ENCODE data around the gene SEC14L1. TPM values are rescaled to one million over a fixed set of nuclear protein-coding genes. Genes with fewer than 3 reads are reported as not detected.
"Not testable (repeated sequence)": the region's sequence is repeated elsewhere in the genome, so short reads cannot be mapped to it uniquely, and the experiment has no call there.

SEC14L1 gene
- total RNA-seq, 6 donors from 2014 or later = 100 to 291 (median 145) TPM

DNA sequence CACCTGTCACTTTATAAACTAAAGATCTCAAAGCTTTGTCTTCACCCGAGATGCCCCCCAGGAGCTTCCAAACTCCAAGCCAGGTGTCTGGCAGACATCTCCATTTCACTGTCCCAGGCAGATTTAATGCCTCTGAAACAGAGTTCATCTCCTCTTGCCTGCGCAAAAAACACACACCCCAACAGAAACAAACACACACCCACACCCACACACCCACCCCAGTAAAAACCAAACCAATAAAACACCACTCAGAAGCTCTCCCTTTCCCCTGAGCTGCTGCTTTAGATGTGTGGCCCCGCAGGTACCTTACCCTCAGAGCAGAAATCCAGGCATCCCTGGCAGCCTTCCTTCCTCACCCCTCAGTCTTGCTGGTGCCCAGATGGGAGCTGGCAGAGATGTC is 14.4 kb downstream of the SEC14L1 start:
- Histone ChIP-seq H3K27me3 (no peaks in the 10 kb centered on the region), H3K4me3 (no peak overlapping the region), H3K4me1 (peaks cover 31 to 68% (median 59%) of the 10 kb centered on the region in 4 donors), H3K9me3 (no peaks in the 10 kb centered on the region), H3K27ac (peak overlapping the region in 2 of 4 donors; percentile 42 to 98), H3K36me3 (peaks cover 4 to 49% (median 8%) of the 10 kb centered on the region in 4 donors)
- ATAC-seq (ENCODE audit: low FRiP score in 2 of 2) (no peak), DNase-seq (no peak)
- 78 to 83% methylated on average over 3 of the region's 3 CpGs for WGBS, 2 donors
- no peak for TF ChIP-seq POLR2AphosphoS5 (IDR thresholded peaks at IDR 0.05)
- TF ChIP-seq POLR2A (IDR thresholded peaks at IDR 0.05) = no peak
- TF ChIP-seq, protein P1, sequence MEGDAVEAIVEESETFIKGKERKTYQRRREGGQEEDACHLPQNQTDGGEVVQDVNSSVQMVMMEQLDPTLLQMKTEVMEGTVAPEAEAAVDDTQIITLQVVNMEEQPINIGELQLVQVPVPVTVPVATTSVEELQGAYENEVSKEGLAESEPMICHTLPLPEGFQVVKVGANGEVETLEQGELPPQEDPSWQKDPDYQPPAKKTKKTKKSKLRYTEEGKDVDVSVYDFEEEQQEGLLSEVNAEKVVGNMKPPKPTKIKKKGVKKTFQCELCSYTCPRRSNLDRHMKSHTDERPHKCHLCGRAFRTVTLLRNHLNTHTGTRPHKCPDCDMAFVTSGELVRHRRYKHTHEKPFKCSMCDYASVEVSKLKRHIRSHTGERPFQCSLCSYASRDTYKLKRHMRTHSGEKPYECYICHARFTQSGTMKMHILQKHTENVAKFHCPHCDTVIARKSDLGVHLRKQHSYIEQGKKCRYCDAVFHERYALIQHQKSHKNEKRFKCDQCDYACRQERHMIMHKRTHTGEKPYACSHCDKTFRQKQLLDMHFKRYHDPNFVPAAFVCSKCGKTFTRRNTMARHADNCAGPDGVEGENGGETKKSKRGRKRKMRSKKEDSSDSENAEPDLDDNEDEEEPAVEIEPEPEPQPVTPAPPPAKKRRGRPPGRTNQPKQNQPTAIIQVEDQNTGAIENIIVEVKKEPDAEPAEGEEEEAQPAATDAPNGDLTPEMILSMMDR (IDR thresholded peaks at IDR 0.05) = no peak
- TF ChIP-seq EP300 (IDR thresholded peaks at IDR 0.05) = no peak

DNA sequence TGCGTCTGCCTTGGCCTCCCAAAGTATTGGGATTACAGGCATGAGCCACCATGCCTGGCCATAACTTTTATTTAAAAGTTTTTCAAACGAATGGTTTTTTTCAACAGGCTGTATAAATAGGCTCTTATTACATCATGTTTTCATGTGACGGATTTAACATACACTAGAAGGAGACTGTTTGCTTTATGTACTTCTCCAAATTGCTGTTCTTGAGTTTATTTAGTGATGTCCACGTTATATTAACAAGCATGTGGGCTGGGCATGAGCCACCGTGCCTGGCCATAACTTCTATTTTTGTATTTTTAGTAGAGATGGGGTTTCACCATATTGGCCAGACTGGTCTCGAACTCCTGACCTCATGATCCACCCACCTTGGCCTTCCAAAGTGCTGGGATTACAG is 17.0 kb downstream of the SEC14L1 start:
- not testable (repeated sequence) for H3K27me3 ChIP-seq; H3K4me3 ChIP-seq; H3K9me3 ChIP-seq; ATAC-seq (ENCODE audit: low FRiP score in 2 of 2); DNase-seq
- Histone ChIP-seq H3K27ac (peak overlapping the region in 1 of 4 donors; percentile 21), H3K36me3 (peaks cover 0 to 34% (median 5%) of the 10 kb centered on the region in 4 donors), H3K4me1 (peaks cover 36 to 78% (median 66%) of the 10 kb centered on the region in 4 donors)
- WGBS, 2 donors = 55 to 61% methylated on average over 6 of the region's 6 CpGs

DNA sequence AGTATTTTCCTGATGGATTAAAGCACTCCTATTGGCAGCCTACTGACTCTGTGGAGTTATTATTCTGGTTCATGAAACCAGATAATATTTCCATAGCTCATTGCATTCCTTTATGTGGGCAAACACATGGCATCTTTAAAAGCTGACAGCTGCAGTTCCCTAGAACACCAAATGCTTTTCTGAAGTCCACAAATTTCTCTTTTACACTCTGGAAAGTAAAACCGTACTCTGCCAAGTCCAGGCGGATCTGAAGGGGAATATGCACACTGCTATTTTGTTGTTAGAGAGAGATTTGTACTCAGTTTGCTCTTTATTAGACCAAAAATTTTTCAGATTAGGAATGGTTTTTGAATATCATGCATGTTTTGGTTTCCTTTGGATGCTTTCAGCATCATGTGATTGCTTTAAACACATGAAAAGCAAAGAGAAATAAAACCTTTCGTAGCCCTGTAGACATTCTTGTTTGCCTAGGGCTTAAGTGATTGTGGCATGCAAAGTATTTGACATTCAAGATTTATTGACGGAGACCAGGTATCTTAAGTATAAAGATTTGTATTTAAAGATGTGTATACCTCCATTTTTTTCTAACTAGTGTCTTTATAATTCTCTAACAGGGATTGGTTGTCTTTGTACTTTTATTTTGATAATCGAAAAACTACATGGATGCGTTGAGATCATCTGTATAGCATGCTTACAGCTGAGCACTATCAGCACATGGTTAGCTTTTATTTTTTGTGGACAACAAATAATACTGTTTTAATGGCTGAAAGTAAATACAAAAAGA is 19.5 kb downstream of the SEC14L1 start:
- H3K27ac ChIP-seq = peak overlapping the region; percentile 5 to 82 (median 52)
- no peak for TF ChIP-seq POLR2A (IDR thresholded peaks at IDR 0.05)
- TF ChIP-seq, protein P1 (IDR thresholded peaks at IDR 0.05) = no peak
- TF ChIP-seq POLR2AphosphoS5 (IDR thresholded peaks at IDR 0.05) = no peak
- no peak for TF ChIP-seq EP300 (IDR thresholded peaks at IDR 0.05)
- peaks cover 0 to 33% (median 5%) of the 10 kb centered on the region in 4 donors for H3K36me3 ChIP-seq
- ATAC-seq (ENCODE audit: low FRiP score in 2 of 2) (no peak), DNase-seq (no peak)
- H3K4me1 ChIP-seq = peaks cover 37 to 78% (median 71%) of the 10 kb centered on the region in 4 donors
- H3K4me3 ChIP-seq = no peak overlapping the region
- H3K27me3 ChIP-seq = no peaks in the 10 kb centered on the region
- no peaks in the 10 kb centered on the region for H3K9me3 ChIP-seq
- whole genome bisulfite sequencing, 2 donors = 44 to 46% methylated on average over 6 of the region's 6 CpGs

DNA sequence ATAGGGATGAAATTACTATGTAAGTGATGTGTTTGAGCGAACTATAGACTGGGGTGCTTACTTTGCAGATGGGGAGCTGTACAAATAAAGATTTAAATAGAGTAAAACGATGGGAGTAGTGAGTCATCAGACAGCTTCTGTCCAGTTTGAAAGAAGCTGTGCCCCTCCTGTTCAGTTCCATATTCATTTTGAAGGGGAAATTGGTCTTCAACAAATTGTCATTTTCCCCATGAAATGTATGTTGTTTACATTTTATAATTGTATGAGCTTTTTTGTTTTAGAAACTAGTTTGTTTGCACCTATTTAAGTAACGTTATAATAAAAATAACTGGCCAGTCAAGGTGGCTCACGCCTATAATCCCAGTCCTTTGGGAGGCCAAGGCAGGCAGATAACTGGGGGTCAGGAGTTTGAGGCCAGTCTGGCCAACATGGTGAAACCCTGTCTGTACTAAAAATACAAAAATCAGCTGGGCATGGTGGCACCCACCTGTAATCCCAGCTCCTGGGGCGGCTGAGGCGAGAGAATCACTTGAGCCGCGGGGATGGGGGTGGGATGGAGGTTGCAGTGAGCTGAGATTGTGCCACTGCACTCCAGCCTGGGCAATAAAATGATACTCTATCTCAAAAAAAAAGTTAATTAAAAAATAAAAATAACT is 20.2 kb downstream of the SEC14L1 start:
- peaks cover 0 to 30% (median 1%) of the 10 kb centered on the region in 4 donors for H3K36me3 ChIP-seq
- H3K27ac ChIP-seq = peak overlapping the region; percentile 26 to 82 (median 62)
- TF ChIP-seq POLR2AphosphoS5 (IDR thresholded peaks at IDR 0.05) (no peak), POLR2A (IDR thresholded peaks at IDR 0.05) (no peak), EP300 (IDR thresholded peaks at IDR 0.05) (no peak)
- TF ChIP-seq, protein P1 (IDR thresholded peaks at IDR 0.05) = no peak
- no peak overlapping the region for H3K4me3 ChIP-seq
- peaks cover 43 to 80% (median 73%) of the 10 kb centered on the region in 4 donors for H3K4me1 ChIP-seq
- ATAC-seq (ENCODE audit: low FRiP score in 2 of 2) (no peak), DNase-seq (no peak)
- no peaks in the 10 kb centered on the region for H3K9me3 ChIP-seq
- no peaks in the 10 kb centered on the region for H3K27me3 ChIP-seq
- 71% methylated on average over 8 of the region's 8 CpGs for WGBS, 2 donors

DNA sequence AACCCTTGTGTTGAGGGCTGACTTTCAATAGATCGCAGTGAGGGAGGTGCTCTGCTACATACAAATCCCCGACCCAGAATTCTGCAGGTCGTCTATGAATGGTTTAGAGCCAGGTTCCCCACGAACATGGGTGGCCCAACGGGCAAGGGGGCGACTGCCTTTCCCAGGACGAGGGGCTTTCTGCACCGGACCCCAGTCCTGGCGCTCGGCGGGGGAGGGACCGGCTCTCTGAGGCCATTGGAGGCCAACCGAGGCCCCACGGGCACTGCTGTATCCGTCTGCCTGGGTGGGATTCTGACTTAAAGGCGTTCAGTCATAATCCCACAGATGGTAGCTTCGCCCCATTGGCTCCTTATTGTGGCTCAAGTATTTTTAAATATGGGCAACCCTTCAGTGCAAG is 21.2 kb downstream of the SEC14L1 start:
- DNase-seq (peak in 1 of 2 donors; percentile 62), ATAC-seq (ENCODE audit: low FRiP score in 2 of 2) (no peak)
- H3K27me3 ChIP-seq = no peaks in the 10 kb centered on the region
- H3K9me3 ChIP-seq = no peaks in the 10 kb centered on the region
- peak overlapping the region in 3 of 4 donors; percentile 55 to 82 (median 56) for H3K27ac ChIP-seq
- TF ChIP-seq POLR2AphosphoS5 (IDR thresholded peaks at IDR 0.05) = no peak
- peaks cover 0 to 27% (median 0%) of the 10 kb centered on the region in 4 donors for H3K36me3 ChIP-seq
- peaks cover 46 to 82% (median 74%) of the 10 kb centered on the region in 4 donors for H3K4me1 ChIP-seq
- 76 to 81% methylated on average over 9 to 17 of the region's 17 CpGs for WGBS, 2 donors
- H3K4me3 ChIP-seq = no peak overlapping the region
